H1 (cell line): ENCODE data around the gene EIF2S2. TPM values are rescaled to one million over a fixed set of nuclear protein-coding genes. Genes with fewer than 3 reads are reported as not detected.

Experiments used
- BRCA1 ChIP-seq: IDR thresholded peaks from 2 replicates; pipeline ENCODE4 v1.6.1; 2012; ENCODE audit warnings: low read depth, low read length, improper control_type of control experiment
- TEAD4 ChIP-seq: IDR thresholded peaks from 2 replicates; pipeline ENCODE4 v1.6.1; 2012; ENCODE audit warnings: low read depth, low read length, inconsistent platforms, mixed read lengths
- polyA plus RNA-seq, 7 experiments: library from polyadenylated mRNA; depleted of rRNA in 3 of 7; stranded (reverse) in 5 of 7; unstranded in 2 of 7; fragments of >200 nt in 5 of 7; fragments of 200-250 nt in 2 of 7; gene quantifications; 1 replicate in 5 of 7; 2 replicates in 1 of 7; 4 replicates in 1 of 7; pipeline versions ENCODE4 v1.2.1 to v1.2.3, GENCODE V29; 2011 to 2013; ENCODE audit warnings: missing spikeins in 2 of 7, mixed read lengths in 2 of 7
- total RNA-seq: library from RNA; stranded (reverse); fragmentation: NEBNext Ultra II Directional; extraction: Animal tissue kit (Norgen Biotek cat#: 25700); gene quantifications from 2 replicates; pipeline ENCODE4 v1.2.1, GENCODE V29; 2021

Gene EIF2S2
- total and polyA plus RNA-seq, 2 of the 8 experiments (the other 6 are each of a cell fraction or from before 2014, with no cell fraction given) = 59.5 to 142 TPM

GRCh38 chr20:34061695-34062094, 50.3 kb downstream of the EIF2S2 start (continued):
- TF ChIP-seq TEAD4 = no peak
- no peak for TF ChIP-seq BRCA1
- TF ChIP-seq, all 59 proteins: peak for 0
